Globus pallidus (tissue), 1 donor: ENCODE measurements around the gene ZNF212.
"Not testable (repeated sequence)": the region's sequence is repeated elsewhere in the genome, so short reads cannot be mapped to it uniquely, and the experiment has no call there.

ENCODE experiments used
- DNase-seq: peaks from one replicate; pipeline ENCODE4 v3.0.0-alpha.2; 2015; ENCODE audit warnings: low spot score

The ZNF212 gene

DNA sequence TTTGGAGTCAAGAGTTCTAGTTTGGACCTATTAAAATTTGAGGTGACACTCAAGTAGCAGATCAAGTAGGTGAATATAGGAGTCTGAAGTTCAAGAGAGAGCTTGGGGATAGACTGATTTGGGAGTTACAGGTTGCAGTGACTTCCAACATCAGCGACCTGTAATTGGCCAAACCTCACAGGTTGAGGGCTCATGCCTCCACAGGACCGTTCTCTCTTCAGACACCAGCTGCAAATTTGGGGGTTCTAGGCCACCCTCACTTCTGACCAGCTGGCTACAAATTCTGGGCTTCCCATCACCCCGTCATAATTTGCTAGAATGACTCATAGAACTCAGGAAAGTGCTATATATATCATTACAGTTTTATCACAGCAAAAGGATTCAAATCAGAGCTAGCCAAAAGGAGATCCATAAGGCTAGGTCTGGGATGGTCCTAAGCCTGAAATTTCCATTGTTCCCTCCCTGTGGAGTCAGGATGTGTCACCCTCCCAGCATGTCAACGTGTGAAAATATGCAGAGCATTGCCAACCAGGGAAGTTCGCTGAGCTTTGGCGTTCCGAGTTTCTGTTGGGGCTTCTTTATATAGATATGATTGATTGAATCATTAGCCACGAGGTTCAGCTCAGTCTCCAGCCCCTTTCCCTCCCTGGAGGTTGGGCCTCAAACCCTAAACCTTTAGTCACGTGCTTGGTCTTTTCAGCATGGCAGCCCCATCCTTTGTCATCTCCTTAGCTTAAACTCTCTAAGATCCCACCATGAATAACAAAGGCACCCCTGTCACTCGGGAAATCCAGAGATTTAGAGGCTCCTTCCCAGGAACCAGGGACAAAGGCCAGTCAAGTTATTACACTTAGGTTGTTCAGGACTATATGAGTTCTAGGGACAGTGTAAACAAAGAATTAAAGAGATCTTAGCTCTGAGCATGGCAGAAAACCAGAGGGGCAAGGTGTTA lies 20.7 kb upstream of the ZNF212 start:
- DNase-seq, result no peak

GRCh38 chr7:149220534-149220933 lies 18.9 kb upstream of the ZNF212 start:
- DNase-seq, result no peak

- DNase-seq, result no peak
Measured at GRCh38 chr7:149223176-149223575, 16.3 kb upstream of the ZNF212 start.

GRCh38 chr7:149223761-149224160 lies 15.7 kb upstream of the ZNF212 start:
- no peak for DNase-seq

- no peak for DNase-seq
Measured at GRCh38 chr7:149224352-149224751, 15.1 kb upstream of the ZNF212 start.

- DNase-seq, result no peak
Measured at GRCh38 chr7:149225106-149225505, 14.3 kb upstream of the ZNF212 start.

DNA sequence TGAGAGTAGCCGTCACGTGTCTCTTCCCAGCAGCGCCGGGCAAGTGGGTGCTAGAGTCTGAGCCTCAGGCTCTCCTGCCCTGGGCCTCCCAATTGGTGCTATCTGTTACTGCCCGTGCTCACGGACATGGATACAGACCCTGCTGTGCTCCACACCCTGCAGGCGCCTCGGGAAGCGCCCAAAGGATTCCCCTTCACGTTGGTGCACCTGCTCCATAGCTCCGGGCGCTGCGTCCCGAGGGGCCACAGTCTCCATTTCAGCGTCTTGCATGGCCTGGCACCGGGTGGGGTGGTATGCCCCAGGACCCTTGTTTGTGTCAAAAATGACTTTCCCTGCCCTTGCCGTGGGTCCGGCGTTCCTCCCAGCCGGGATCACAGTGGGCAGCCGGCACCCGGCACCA lies 13.8 kb upstream of the ZNF212 start:
- DNase-seq, result no peak

- not testable (repeated sequence) for DNase-seq
Measured at GRCh38 chr7:149226366-149226765, 13.1 kb upstream of the ZNF212 start.

DNA sequence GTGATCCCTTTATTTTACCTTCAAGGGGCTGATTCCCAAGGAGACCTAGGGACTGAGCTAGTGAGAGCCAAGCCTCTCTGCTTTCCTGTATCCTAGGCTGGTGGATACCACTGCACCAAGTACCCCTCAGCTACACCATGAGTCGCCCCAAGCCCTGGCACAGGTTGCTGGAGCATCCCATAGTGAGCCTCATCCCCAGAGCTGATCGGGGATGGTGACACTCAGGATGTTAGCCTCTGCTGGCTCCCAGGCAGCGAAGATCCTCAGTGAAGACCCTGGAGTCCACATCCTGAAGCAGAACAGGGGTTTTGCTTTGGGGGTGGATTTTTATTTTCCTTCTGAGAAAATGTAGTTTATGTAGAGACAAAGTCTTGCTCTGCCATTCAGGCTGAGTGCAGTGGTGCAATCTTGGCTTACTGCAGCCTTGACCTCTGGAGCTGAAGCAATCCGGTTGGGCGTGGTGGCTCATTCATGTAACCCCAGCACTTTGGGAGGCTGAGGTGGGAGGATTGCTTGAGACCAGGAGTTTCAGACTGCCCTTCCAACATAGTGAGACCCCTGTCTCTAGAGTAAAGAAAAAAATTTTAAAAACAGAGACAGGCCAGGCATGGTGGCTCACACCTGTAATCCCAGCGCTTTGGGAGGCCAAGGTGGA lies 12.5 kb upstream of the ZNF212 start:
- DNase-seq, result no peak

GRCh38 chr7:149228831-149229471 lies 10.5 kb upstream of the ZNF212 start:
- DNase-seq, result no peak

GRCh38 chr7:149229526-149229925 lies 9.9 kb upstream of the ZNF212 start:
- no peak for DNase-seq

DNA sequence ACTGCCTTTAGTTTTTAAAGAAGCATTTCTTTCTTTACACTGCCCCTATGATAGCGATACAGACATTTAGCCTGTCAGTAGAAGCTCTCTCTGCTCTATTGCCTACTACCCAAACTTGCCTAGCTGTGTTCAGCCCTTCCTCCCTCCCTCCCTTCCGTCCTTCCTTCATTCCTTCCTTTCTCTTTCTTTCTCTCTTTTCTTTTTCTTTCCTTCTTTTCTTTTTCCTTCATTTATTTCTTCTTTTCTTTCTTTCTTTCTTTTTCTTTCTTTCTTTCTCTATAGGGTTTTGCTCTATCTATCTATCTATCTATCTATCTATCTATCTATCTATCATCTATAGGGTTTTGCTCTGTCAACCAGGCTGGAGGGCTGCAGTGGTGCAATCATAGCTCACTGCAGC lies 7.1 kb upstream of the ZNF212 start:
- DNase-seq, result no peak

GRCh38 chr7:149233655-149234204 lies 5.7 kb upstream of the ZNF212 start:
- DNase-seq, result not testable (repeated sequence)

DNA sequence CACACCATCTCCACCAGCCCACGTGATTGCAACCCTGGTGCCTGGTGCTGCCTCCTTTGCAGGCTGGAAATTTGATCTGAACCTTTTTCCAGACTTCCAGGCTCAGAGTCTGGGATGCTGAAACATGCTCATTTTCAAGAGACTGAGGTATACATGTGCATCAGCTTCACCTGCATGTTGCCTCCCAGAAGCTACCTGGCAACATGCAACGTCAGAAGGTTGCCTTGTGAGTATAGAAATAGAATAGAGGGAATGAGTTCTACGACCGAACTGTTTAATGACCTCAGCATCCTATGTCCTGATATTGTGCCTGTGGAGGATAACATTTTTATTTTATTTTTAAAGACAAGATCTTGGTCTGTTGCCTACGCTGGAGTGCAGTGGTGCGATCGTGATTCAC lies 1.9 kb upstream of the ZNF212 start:
- no peak for DNase-seq

DNA sequence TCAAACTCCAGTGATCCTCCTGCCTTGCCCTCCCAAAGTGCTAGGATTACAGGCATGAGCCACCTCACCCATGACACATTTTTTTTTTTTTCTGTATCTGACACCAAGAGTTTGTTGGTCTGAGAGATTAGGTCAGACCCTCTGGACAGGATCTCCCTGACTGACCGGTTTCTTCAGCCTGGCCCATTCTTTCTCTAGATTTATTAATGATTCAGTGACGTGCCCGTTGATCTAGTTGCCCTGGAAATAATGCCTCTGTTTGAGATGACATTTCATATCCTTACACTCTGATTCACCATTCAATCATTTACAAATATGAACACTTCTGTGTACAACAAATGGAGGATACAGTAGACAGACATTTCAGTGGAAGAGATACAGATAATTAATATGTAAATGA lies 1.4 kb upstream of the ZNF212 start:
- DNase-seq, result no peak

DNA sequence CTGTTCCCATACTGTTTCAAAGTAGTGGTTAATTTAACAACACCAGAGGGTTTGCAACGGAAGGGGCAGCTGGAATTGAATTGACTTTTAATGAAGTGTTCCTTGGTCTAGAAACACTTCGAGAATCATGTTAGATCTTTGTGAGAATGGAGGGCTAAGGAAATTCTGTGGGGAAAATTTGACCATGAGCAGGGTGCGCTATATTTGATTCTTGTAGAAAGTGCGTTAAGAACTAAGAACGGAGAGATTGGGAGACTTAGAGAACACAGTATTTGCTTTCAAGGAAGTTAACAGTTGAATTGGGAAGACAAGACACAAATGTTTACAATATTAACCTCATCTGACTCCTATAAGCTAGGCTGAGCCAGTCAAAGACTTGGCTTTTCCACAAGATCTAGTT lies 1.2 kb downstream of the ZNF212 start:
- DNase-seq, result no peak

GRCh38 chr7:149241696-149242095 lies 2.2 kb downstream of the ZNF212 start:
- DNase-seq, result no peak

GRCh38 chr7:149245244-149245643 lies 5.8 kb downstream of the ZNF212 start:
- DNase-seq, result no peak

DNA sequence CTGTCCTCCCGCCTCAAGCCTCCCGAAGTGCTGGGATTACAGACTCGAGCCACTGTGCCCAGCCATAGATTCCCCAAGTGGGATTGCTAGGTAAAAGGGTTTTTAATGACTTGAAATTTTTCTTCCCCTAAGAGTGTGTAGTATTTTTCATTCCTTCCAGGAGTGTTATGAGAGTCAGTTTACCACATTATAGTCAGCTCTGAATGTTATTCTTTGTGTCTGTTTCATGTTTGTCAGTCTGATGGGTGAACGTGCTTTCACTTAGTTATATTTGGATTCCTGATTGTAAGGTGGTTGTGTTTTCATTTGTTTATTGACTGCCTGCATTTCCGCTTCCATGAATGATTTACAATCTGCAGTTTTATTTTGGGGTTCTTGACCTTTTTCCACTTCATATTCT lies 6.3 kb downstream of the ZNF212 start:
- DNase-seq, result no peak

GRCh38 chr7:149248777-149249176 lies 9.3 kb downstream of the ZNF212 start:
- DNase-seq, result no peak

GRCh38 chr7:149250151-149250550 lies 10.7 kb downstream of the ZNF212 start:
- DNase-seq, result not testable (repeated sequence)

DNA sequence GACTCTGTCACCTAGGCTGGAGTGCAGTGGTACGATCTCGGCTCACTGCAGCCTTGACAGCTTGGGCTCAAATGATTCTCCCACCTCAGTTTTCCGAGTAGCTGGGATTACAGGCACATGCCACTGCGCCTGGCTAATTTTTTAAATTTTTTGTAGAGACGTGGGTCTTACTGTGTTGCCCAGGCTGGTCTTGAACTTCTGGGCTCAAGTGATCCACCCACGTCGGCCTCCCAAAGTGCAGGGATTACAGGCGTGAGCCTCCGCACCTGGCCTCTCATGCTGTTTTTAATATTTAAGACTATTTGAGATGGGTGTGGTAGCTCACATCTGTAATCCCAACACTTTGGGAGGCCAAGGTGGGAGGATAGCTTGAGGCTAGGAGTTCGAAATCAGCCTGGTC lies 12.1 kb downstream of the ZNF212 start:
- DNase-seq, result not testable (repeated sequence)

DNA sequence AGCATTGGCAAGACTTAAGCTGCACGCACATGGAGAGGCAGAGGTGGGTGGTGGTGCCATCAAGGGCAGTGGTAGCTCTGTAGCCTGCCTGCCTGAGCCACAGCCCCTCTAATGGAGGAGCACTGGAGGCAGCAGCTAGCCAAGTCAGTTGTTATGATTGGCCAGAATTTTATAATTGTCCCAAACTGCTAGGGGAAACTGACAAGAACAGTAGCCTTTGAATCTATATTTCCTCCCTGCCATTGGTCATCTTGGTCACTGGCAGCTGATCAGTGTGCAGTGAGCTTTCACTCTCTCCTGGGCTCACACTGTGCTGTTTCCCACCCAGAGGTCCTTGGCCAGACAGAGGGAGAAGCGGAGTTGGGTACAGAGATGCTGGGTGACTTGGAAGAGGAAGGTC lies 12.9 kb downstream of the ZNF212 start:
- DNase-seq, result no peak
